Endothelial cell of umbilical vein (primary cell): Measurements from ENCODE around the gene USP33. TPM values are rescaled to one million over a fixed set of nuclear protein-coding genes. Genes with fewer than 3 reads are reported as not detected.

Experiments
- BruUV-seq: library from RNA; stranded (reverse); fragments of 400-500 nt; replicated peaks from 2 replicates; lab custom pipeline; 2021; lab: Mats Ljungman, UMichigan
- CTCF ChIA-PET: fragments of 300-600, 350-600 bp; sonication (Branson Sonifier 250); formaldehyde crosslinking; loops from one replicate; lab custom pipeline; 2021; ENCODE audit warnings: antibody characterized with exemption, inconsistent platforms; lab: Charles Lee
- POLR2A ChIA-PET: fragments of 300-600, 350-600 bp; sonication (Branson Sonifier 250); formaldehyde crosslinking; loops from one replicate; lab custom pipeline; 2021; ENCODE audit warnings: antibody characterized with exemption, inconsistent platforms; lab: Charles Lee
- DNase-seq: peaks from one replicate; pipeline ENCODE4 v3.0.0-alpha.2; 2011; ENCODE audit warnings: low read depth, low spot score
- FAIRE-seq: peaks from 2 replicates; lab custom pipeline; 2011; peaks lifted over from hg19 to GRCh38; lab: Jason Lieb, UNC
- H2AFZ ChIP-seq: 2 replicates; pipeline ENCODE4 v1.6.0; 2012; ENCODE audit warnings: low read depth, low read length, control low read depth, inconsistent platforms
- H3K27ac ChIP-seq: 2 replicates; pipeline ENCODE4 v1.5.1; 2011; ENCODE audit warnings: low read depth, mild to moderate bottlenecking, control low read depth, low read length, moderate library complexity; ENCODE audit not compliant: insufficient read depth
- H3K27me3 ChIP-seq, 2 experiments: 2 replicates each; pipeline versions ENCODE4 v1.6.0 to v1.6.1; 2011; ENCODE audit warnings: low read length in 2 of 2, mixed read lengths in 1 of 2; ENCODE audit not compliant: control insufficient read depth in 2 of 2, insufficient read depth in 2 of 2
- H3K36me3 ChIP-seq, 2 experiments: 2 replicates in 1 of 2; 3 replicates in 1 of 2; pipeline ENCODE4 v1.5.1; 2011; ENCODE audit warnings: low read length in 2 of 2, mild to moderate bottlenecking in 1 of 2, moderate library complexity in 1 of 2; ENCODE audit not compliant: control insufficient read depth in 2 of 2, insufficient read depth in 2 of 2; ENCODE audit errors: extremely low read depth in 1 of 2
- H3K4me1 ChIP-seq: 3 replicates; pipeline ENCODE4 v1.5.1; 2011; ENCODE audit warnings: mild to moderate bottlenecking, low read length; ENCODE audit not compliant: control insufficient read depth, insufficient read depth; ENCODE audit errors: extremely low read depth
- H3K4me2 ChIP-seq: 2 replicates; pipeline ENCODE4 v1.6.1; 2011; ENCODE audit warnings: low read length, control low read depth, mixed read lengths; ENCODE audit not compliant: insufficient read depth
- H3K4me3 ChIP-seq, 3 experiments: fragments of 200-600 bp in 1 of 3; sonication (generic), shearing (Covaris generic) in 1 of 3; replicated peaks in 1 of 3; 2 replicates each; pipeline ENCODE4 v1.5.1; 2011 to 2016; ENCODE audit warnings: control low read depth in 3 of 3, low read length in 3 of 3, mild to moderate bottlenecking in 2 of 3, inconsistent platforms in 1 of 3, low read depth in 1 of 3, moderate library complexity in 1 of 3; ENCODE audit not compliant: insufficient read depth in 1 of 3
- H3K79me2 ChIP-seq: 2 replicates; pipeline ENCODE4 v1.6.0; 2012; ENCODE audit warnings: low read length, inconsistent platforms; ENCODE audit not compliant: control insufficient read depth, insufficient read depth
- H3K9ac ChIP-seq: replicated peaks from 2 replicates; pipeline ENCODE3; 2011; ENCODE audit warnings: low read length, control low read depth; ENCODE audit not compliant: insufficient read depth; ENCODE audit errors: extremely low read depth
- H3K9me1 ChIP-seq: replicated peaks from 3 replicates; pipeline ENCODE4 v1.6.0; 2011; ENCODE audit warnings: mild to moderate bottlenecking, low read length; ENCODE audit not compliant: control insufficient read depth, insufficient read depth; ENCODE audit errors: extremely low read depth
- H3K9me3 ChIP-seq: replicated peaks from 2 replicates; pipeline ENCODE4 v1.5.1; 2012; ENCODE audit warnings: low read length, inconsistent platforms; ENCODE audit not compliant: control insufficient read depth, insufficient read depth
- H4K20me1 ChIP-seq: replicated peaks from 2 replicates; pipeline ENCODE3; 2011; ENCODE audit warnings: mild to moderate bottlenecking, low read length; ENCODE audit not compliant: control insufficient read depth, insufficient read depth; ENCODE audit errors: extremely low read depth
- EZH2 ChIP-seq: IDR thresholded peaks from 2 replicates; pipeline ENCODE4 v1.6.1; 2012; ENCODE audit warnings: borderline replicate concordance, low read depth, mild to moderate bottlenecking, moderate library complexity, low read length, inconsistent platforms; ENCODE audit not compliant: severe bottlenecking
- FOS ChIP-seq: IDR thresholded peaks from 2 replicates; pipeline ENCODE4 v1.6.1; 2011; ENCODE audit warnings: mild to moderate bottlenecking, low read length, moderate library complexity, borderline replicate concordance; ENCODE audit not compliant: insufficient read depth
- GATA2 ChIP-seq: IDR thresholded peaks from 2 replicates; pipeline ENCODE4 v1.7.0; 2011; ENCODE audit warnings: low read depth, mild to moderate bottlenecking, moderate library complexity, mixed read lengths, low read length; ENCODE audit not compliant: insufficient read length, insufficient read depth
- JUN ChIP-seq: IDR thresholded peaks from 2 replicates; pipeline ENCODE4 v1.6.1; 2011; ENCODE audit warnings: borderline replicate concordance, low read depth; ENCODE audit not compliant: insufficient read length, insufficient read depth
- MYC ChIP-seq: IDR thresholded peaks from one replicate; pipeline ENCODE4 v1.6.1; 2011; ENCODE audit warnings: mild to moderate bottlenecking, low read depth, low read length
- POLR2A ChIP-seq: IDR thresholded peaks from 2 replicates; pipeline ENCODE4 v1.6.1; 2012; ENCODE audit warnings: low read depth, mild to moderate bottlenecking, control low read depth, low read length
- POLR2AphosphoS5 ChIP-seq: IDR thresholded peaks from 2 replicates; pipeline ENCODE4 v1.6.1; 2012; ENCODE audit warnings: low read depth, mild to moderate bottlenecking, control low read depth, low read length, moderate library complexity; ENCODE audit not compliant: insufficient read depth
- dilution Hi-C: fragments of 300-500 bp; cut with MboI; formaldehyde crosslinking; loops from one replicate; pipeline ENCODE4 v1.15.0; 2019; ENCODE audit warnings: low sequenced_read_pairs; ENCODE audit not compliant: extremely low pct_ligation_motif_present
- intact Hi-C: fragments of 100-400 bp; cut with micrococcal nuclease; formaldehyde crosslinking; loops from one replicate; pipeline ENCODE4 v1.10.0; 2022
- polyA plus RNA-seq, 4 experiments: library from polyadenylated mRNA; depleted of rRNA in 3 of 4; stranded (reverse) in 3 of 4; unstranded in 1 of 4; fragments of >200 nt; gene quantifications; 2 replicates each; pipeline versions ENCODE4 v1.2.1 to v1.2.3, GENCODE V29; 2011 to 2012; ENCODE audit warnings: missing spikeins in 1 of 4
- total RNA-seq: library from RNA; stranded (reverse); gene quantifications from 2 replicates; pipeline ENCODE4 v1.2.3, GENCODE V29; 2021
- TF ChIP-seq, protein P1 (sequence below): IDR thresholded peaks from 2 replicates; pipeline ENCODE4 v1.6.1; 2011; ENCODE audit not compliant: insufficient read depth, insufficient read length
- TF ChIP-seq, protein P2 (sequence below), 2 donors: IDR thresholded peaks; 1 replicate in 1 of 2; 2 replicates in 1 of 2; pipeline ENCODE4 v1.5.1; 2011; ENCODE audit warnings: low read length in 2 of 2, mild to moderate bottlenecking in 2 of 2, moderate library complexity in 2 of 2, control low read depth in 1 of 2, inconsistent platforms in 1 of 2, low read depth in 1 of 2; ENCODE audit not compliant: insufficient read depth in 1 of 2; ENCODE audit errors: extremely low read depth in 1 of 2

USP33 gene
- total and polyA plus RNA-seq, 2 donors (not counting 3 experiments of a cell fraction or from before 2014, with no cell fraction given), result 22.5 to 46.4 TPM

DNA sequence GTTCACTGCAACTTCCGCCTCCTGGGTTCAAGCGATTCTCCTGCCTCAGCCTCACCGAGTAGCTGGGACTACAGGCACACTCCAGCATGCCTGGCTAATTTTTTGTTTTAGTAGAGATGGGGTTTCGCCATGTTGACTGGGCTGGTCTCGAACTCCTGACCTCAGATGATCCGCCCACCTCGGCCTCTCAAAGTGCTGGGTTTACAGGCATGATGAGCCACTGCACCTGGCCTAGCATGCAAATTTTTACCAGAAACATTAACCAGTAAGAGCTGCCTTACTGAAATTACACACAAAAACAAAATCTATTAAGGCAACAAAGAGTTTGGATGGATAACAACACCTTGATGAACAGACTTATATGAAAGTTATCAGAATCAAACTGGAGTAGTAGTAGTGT, 89.3 kb downstream of the USP33 start:
- dilution Hi-C loops (no loop called here), intact Hi-C loops (no loop called here)
- DNase-seq (no peak), FAIRE-seq (no peak)
- TF ChIP-seq MYC, result no peak
- Histone ChIP-seq H3K36me3 (no peaks in the 10 kb centered on the region), H3K79me2 (peaks cover 99% of the 10 kb centered on the region), H3K27ac (no peak overlapping the region), H2AFZ (no peak overlapping the region), H3K9me3 (no peaks in the 10 kb centered on the region), H3K9ac (no peak overlapping the region), H3K4me2 (no peak overlapping the region), H3K27me3 (no peaks in the 10 kb centered on the region), H3K4me3 (no peak overlapping the region), H3K9me1 (peaks cover 4% of the 10 kb centered on the region), H4K20me1 (peaks cover 10% of the 10 kb centered on the region), H3K4me1 (peaks cover 4% of the 10 kb centered on the region)
- no TSS peak for BruUV-seq
- ChIA-PET POLR2A (no interaction called here), CTCF (no interaction called here)

DNA sequence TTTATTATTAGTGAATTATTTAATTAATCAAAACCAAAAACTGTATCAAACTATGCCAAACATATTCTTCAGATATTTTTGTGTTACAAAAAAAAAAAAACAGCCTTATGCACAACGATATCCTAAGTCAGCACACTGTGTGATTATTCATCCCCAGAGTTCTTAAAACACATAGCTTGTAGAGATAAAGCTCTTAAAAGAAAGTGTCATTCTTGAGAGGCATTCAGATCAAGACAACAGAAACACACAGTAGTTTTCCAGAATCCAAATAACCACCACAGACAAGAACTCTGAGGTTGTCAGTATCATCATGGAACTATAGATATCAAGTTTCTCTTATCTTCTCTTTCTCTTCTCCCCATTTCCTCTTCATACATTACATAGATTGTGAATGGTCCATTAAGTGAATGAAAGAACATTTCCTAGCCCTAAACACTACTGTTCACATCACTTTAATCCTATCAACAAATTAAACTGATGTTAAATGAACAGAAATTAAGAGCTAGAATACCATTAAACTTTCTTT, 90.7 kb downstream of the USP33 start:
- peaks cover 7% of the 10 kb centered on the region for H4K20me1 ChIP-seq
- no peak overlapping the region for H3K9ac ChIP-seq
- dilution Hi-C loops, result no loop called here
- no TSS peak for BruUV-seq
- ChIA-PET CTCF (interaction anchor here (1.1 to 1.5 kb wide), 2 partner anchors 14 to 20 kb away, joined by 3 to 5 read pairs; partner anchors contain the start of gene ZZZ3), POLR2A (interaction anchor here (0.5 to 0.6 kb wide), 2 partner anchors 41 to 380 kb away, joined by 3 to 6 read pairs; no protein-coding TSS in a partner anchor)
- FAIRE-seq (no peak), DNase-seq (no peak)
- intact Hi-C loops, result no loop called here
- TF ChIP-seq FOS, result no peak
- TF ChIP-seq GATA2, result no peak
- no peak for TF ChIP-seq POLR2A
- TF ChIP-seq MYC, result no peak
- TF ChIP-seq POLR2AphosphoS5, result no peak
- TF ChIP-seq, protein P1, sequence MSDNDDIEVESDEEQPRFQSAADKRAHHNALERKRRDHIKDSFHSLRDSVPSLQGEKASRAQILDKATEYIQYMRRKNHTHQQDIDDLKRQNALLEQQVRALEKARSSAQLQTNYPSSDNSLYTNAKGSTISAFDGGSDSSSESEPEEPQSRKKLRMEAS, result no peak
- TF ChIP-seq EZH2, result no peak
- TF ChIP-seq JUN, result no peak
- TF ChIP-seq, protein P2, sequence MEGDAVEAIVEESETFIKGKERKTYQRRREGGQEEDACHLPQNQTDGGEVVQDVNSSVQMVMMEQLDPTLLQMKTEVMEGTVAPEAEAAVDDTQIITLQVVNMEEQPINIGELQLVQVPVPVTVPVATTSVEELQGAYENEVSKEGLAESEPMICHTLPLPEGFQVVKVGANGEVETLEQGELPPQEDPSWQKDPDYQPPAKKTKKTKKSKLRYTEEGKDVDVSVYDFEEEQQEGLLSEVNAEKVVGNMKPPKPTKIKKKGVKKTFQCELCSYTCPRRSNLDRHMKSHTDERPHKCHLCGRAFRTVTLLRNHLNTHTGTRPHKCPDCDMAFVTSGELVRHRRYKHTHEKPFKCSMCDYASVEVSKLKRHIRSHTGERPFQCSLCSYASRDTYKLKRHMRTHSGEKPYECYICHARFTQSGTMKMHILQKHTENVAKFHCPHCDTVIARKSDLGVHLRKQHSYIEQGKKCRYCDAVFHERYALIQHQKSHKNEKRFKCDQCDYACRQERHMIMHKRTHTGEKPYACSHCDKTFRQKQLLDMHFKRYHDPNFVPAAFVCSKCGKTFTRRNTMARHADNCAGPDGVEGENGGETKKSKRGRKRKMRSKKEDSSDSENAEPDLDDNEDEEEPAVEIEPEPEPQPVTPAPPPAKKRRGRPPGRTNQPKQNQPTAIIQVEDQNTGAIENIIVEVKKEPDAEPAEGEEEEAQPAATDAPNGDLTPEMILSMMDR (IDR thresholded peaks at IDR 0.05; ENCODE audit: extremely low read depth in 1 of 2, insufficient read depth in 1 of 2, low read depth in 1 of 2, low read length in 2 of 2), result no peak
- no peaks in the 10 kb centered on the region for H3K27me3 ChIP-seq
- no peak overlapping the region for H3K4me2 ChIP-seq
- no peaks in the 10 kb centered on the region for H3K36me3 ChIP-seq
- no peak overlapping the region for H3K27ac ChIP-seq
- H3K79me2 ChIP-seq, result peaks cover 99% of the 10 kb centered on the region
- H3K9me3 ChIP-seq, result no peaks in the 10 kb centered on the region
- peaks cover 4% of the 10 kb centered on the region for H3K4me1 ChIP-seq
- no peak overlapping the region for H3K4me3 ChIP-seq
- no peak overlapping the region for H2AFZ ChIP-seq
- H3K9me1 ChIP-seq, result peaks cover 4% of the 10 kb centered on the region
